Neural progenitor cell (in vitro differentiated cells): ENCODE results near the gene METTL23. TPM values are rescaled to one million over a fixed set of nuclear protein-coding genes. Genes with fewer than 3 reads are reported as not detected.

Experiments
- DNase-seq: peaks from one replicate; pipeline ENCODE4 v3.0.0-alpha.2; 2016; ENCODE audit warnings: low spot score
- H2AFZ ChIP-seq: fragments of 200-600 bp; sonication (generic); replicated peaks from 2 replicates; pipeline ENCODE4 v1.6.1; 2016; ENCODE audit warnings: antibody characterized with exemption
- H3F3A ChIP-seq: fragments of 200-600 bp; sonication (generic); 2 replicates; pipeline ENCODE4 v1.6.1; 2016; ENCODE audit warnings: antibody characterized with exemption, low read depth
- H3K27ac ChIP-seq: fragments of 200-600 bp; sonication (generic); 2 replicates; pipeline ENCODE4 v1.5.1; 2016; ENCODE audit warnings: mild to moderate bottlenecking
- H3K27me3 ChIP-seq: fragments of 200-600 bp; sonication (generic); 2 replicates; pipeline ENCODE4 v1.6.1; 2016; ENCODE audit warnings: mild to moderate bottlenecking, moderate library complexity
- H3K36me3 ChIP-seq: fragments of 200-600 bp; sonication (generic); 2 replicates; pipeline ENCODE4 v1.5.1; 2016
- H3K4me1 ChIP-seq: fragments of 200-600 bp; sonication (generic); 2 replicates; pipeline ENCODE4 v1.6.1; 2016; ENCODE audit warnings: mixed run types
- H3K4me2 ChIP-seq: fragments of 200-600 bp; sonication (generic); 2 replicates; pipeline ENCODE4 v1.6.1; 2016
- H3K4me3 ChIP-seq: fragments of 200-600 bp; sonication (generic); 2 replicates; pipeline ENCODE4 v1.5.1; 2016
- H3K79me2 ChIP-seq: fragments of 200-600 bp; sonication (generic); 2 replicates; pipeline ENCODE4 v1.6.1; 2016; ENCODE audit warnings: low read depth
- H3K9ac ChIP-seq: fragments of 200-600 bp; sonication (generic); 2 replicates; pipeline ENCODE4 v1.6.1; 2016
- H3K9me3 ChIP-seq: fragments of 200-600 bp; sonication (generic); 2 replicates; pipeline ENCODE4 v1.5.1; 2016; ENCODE audit warnings: low read depth
- H4K20me1 ChIP-seq: fragments of 200-600 bp; sonication (generic); 2 replicates; pipeline ENCODE4 v1.6.1; 2016; ENCODE audit warnings: low read depth
- H3K27ac Mint-ChIP-seq: 3 replicates; pipeline ENCODE4 v1.8.0; 2021; ENCODE audit warnings: mixed read lengths
- H3K27me3 Mint-ChIP-seq: 2 replicates; pipeline ENCODE4 v1.8.0; 2022; ENCODE audit warnings: low read depth, mild to moderate bottlenecking, inconsistent platforms, moderate library complexity, mixed read lengths; ENCODE audit not compliant: insufficient read depth
- H3K36me3 Mint-ChIP-seq: 3 replicates; pipeline ENCODE4 v1.8.0; 2021; ENCODE audit warnings: mixed read lengths
- H3K4me1 Mint-ChIP-seq: 3 replicates; pipeline ENCODE4 v1.8.0; 2021; ENCODE audit warnings: mixed read lengths
- H3K4me3 Mint-ChIP-seq: 3 replicates; pipeline ENCODE4 v1.8.0; 2021; ENCODE audit warnings: mild to moderate bottlenecking, moderate library complexity, mixed read lengths
- H3K9me3 Mint-ChIP-seq: 3 replicates; pipeline ENCODE4 v1.8.0; 2020; ENCODE audit warnings: mixed read lengths
- CTCF ChIP-seq: fragments of 200-600 bp; sonication (generic); IDR thresholded peaks from 2 replicates; pipeline ENCODE4 v1.5.1; 2017; ENCODE audit warnings: antibody characterized with exemption, mild to moderate bottlenecking
- EZH2 ChIP-seq: fragments of 200-600 bp; sonication (generic); IDR thresholded peaks from 2 replicates; pipeline ENCODE4 v1.6.1; 2017; ENCODE audit warnings: antibody characterized with exemption, mild to moderate bottlenecking, moderate library complexity
- EZH2phosphoT487 ChIP-seq: fragments of 200-600 bp; sonication (generic); IDR thresholded peaks from 2 replicates; pipeline ENCODE4 v1.6.1; 2017; ENCODE audit warnings: antibody characterized with exemption
- total RNA-seq: library from RNA; depleted of rRNA; stranded (reverse); fragments of >200 nt; gene quantifications from 2 replicates; pipeline ENCODE4 v1.2.3, GENCODE V29; 2015; ENCODE audit warnings: low replicate concordance

Gene METTL23
- total RNA-seq, 1 donor from 2014 or later: 38.1 TPM

- Histone ChIP-seq H3K9me3 (no peaks in the 10 kb centered on the region), H3K4me1 (peaks cover 43% of the 10 kb centered on the region), H3K27ac (no peak overlapping the region), H3K4me2 (peak overlapping the region; percentile 62), H3F3A (peaks cover 28% of the 10 kb centered on the region), H2AFZ (no peak overlapping the region), H3K4me3 (no peak overlapping the region), H3K79me2 (peaks cover 20% of the 10 kb centered on the region), H3K27me3 (no peaks in the 10 kb centered on the region), H3K9ac (no peak overlapping the region), H4K20me1 (peaks cover 18% of the 10 kb centered on the region), H3K36me3 (no peaks in the 10 kb centered on the region)
- Mint-ChIP-seq H3K36me3 (peaks cover 2% of the 10 kb centered on the region), H3K27ac (peak overlapping the region; percentile 88), H3K9me3 (no peaks in the 10 kb centered on the region), H3K4me3 (peak overlapping the region; percentile 71), H3K4me1 (peaks cover 75% of the 10 kb centered on the region), H3K27me3 (peaks cover 7% of the 10 kb centered on the region)
- TF ChIP-seq EZH2phosphoT487 (no peak), CTCF (no peak), EZH2 (no peak)
- no peak for DNase-seq
Measured at GRCh38 chr17:76700270-76700616, 26.4 kb upstream of the METTL23 start.

- H2AFZ ChIP-seq: no peak overlapping the region
- no peak overlapping the region for H3K4me3 ChIP-seq
- peak overlapping the region; percentile 62 for H3K4me2 ChIP-seq
- H3K36me3 ChIP-seq: no peaks in the 10 kb centered on the region
- no peak overlapping the region for H3K27ac ChIP-seq
- no peaks in the 10 kb centered on the region for H3K27me3 ChIP-seq
- Mint-ChIP-seq H3K4me3 (peak overlapping the region; percentile 71), H3K27ac (peak overlapping the region; percentile 88), H3K9me3 (no peaks in the 10 kb centered on the region), H3K27me3 (peaks cover 7% of the 10 kb centered on the region), H3K4me1 (peaks cover 69% of the 10 kb centered on the region), H3K36me3 (no peaks in the 10 kb centered on the region)
- H3K4me1 ChIP-seq: peaks cover 43% of the 10 kb centered on the region
- peaks cover 28% of the 10 kb centered on the region for H3F3A ChIP-seq
- DNase-seq: peak; percentile 63
- H4K20me1 ChIP-seq: peaks cover 18% of the 10 kb centered on the region
- peaks cover 20% of the 10 kb centered on the region for H3K79me2 ChIP-seq
- TF ChIP-seq EZH2phosphoT487 (no peak), EZH2 (no peak), CTCF (no peak)
- H3K9me3 ChIP-seq: no peaks in the 10 kb centered on the region
- no peak overlapping the region for H3K9ac ChIP-seq
Measured at GRCh38 chr17:76700617-76701470, 25.8 kb upstream of the METTL23 start.

DNA sequence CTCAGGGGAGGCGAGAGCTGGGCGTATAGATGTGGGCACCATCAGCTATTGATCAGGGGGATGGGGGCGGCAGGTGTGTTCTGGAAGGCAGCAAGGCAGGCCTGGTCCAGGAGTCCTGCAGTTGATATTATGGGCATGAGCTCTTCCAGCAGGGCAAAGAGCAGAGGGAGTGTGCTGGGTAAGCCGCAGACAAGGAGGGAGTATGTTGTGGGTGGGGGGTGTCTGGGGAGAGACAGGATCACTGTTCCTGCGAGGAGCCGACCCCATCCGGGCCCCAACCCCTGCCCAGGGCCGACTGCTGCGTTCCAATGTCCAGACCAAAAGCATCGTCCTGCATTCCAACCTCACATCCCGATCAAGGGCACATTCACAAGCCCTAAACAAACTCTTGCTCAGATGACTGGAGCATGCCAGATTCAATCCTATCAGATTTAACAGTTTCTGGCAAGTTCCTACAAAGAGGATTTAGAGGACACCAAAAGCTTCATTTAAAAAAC, 25.1 kb upstream of the METTL23 start:
- H3K4me2 ChIP-seq: peak overlapping the region; percentile 62
- peaks cover 28% of the 10 kb centered on the region for H3F3A ChIP-seq
- peaks cover 18% of the 10 kb centered on the region for H4K20me1 ChIP-seq
- no peaks in the 10 kb centered on the region for H3K36me3 ChIP-seq
- no peak overlapping the region for H3K9ac ChIP-seq
- no peaks in the 10 kb centered on the region for H3K9me3 Mint-ChIP-seq
- H3K4me1 ChIP-seq: peaks cover 43% of the 10 kb centered on the region
- no peak overlapping the region for H3K4me3 ChIP-seq
- H3K27ac ChIP-seq: no peak overlapping the region
- H3K27ac Mint-ChIP-seq: peak overlapping the region; percentile 88
- H3K4me1 Mint-ChIP-seq: peaks cover 66% of the 10 kb centered on the region
- H3K27me3 ChIP-seq: no peaks in the 10 kb centered on the region
- H3K27me3 Mint-ChIP-seq: peaks cover 7% of the 10 kb centered on the region
- H3K79me2 ChIP-seq: peaks cover 20% of the 10 kb centered on the region
- peak overlapping the region; percentile 71 for H3K4me3 Mint-ChIP-seq
- no peak overlapping the region for H2AFZ ChIP-seq
- no peaks in the 10 kb centered on the region for H3K9me3 ChIP-seq
- DNase-seq: peak; percentile 24
- TF ChIP-seq EZH2: no peak
- no peak for TF ChIP-seq CTCF
- no peaks in the 10 kb centered on the region for H3K36me3 Mint-ChIP-seq
